CD8-positive, alpha-beta memory T cell (primary cell): ENCODE results near the gene PLD6. TPM values are rescaled to one million over a fixed set of nuclear protein-coding genes. Genes with fewer than 3 reads are reported as not detected.

Experiments
- CTCF ChIA-PET: fragments of 350-600 bp; sonication (Branson Sonifier 250); formaldehyde crosslinking; loops from one replicate; lab custom pipeline; 2021; ENCODE audit warnings: antibody characterized with exemption; lab: Charles Lee
- POLR2A ChIA-PET: fragments of 350-600 bp; sonication (Branson Sonifier 250); formaldehyde crosslinking; loops from one replicate; lab custom pipeline; 2021; ENCODE audit warnings: antibody characterized with exemption; lab: Charles Lee
- DNase-seq, 5 donors: peaks; one replicate each; pipeline versions ENCODE4 v3.0.0 to v3.0.0-alpha.2; 2020 to 2022; ENCODE audit warnings: mixed read lengths in 1 of 5
- H3K27ac ChIP-seq: one replicate; pipeline ENCODE4 v1.7.0; 2013; ENCODE audit warnings: low read depth, mild to moderate bottlenecking, low read length, moderate library complexity
- H3K27me3 ChIP-seq: 2 replicates; pipeline ENCODE4 v1.7.0; 2013; ENCODE audit warnings: low read length, mild to moderate bottlenecking; ENCODE audit not compliant: insufficient read depth, poor library complexity, severe bottlenecking
- H3K36me3 ChIP-seq: 2 replicates; pipeline ENCODE4 v1.7.0; 2013; ENCODE audit warnings: mild to moderate bottlenecking, low read length, moderate library complexity; ENCODE audit not compliant: insufficient read depth
- H3K4me1 ChIP-seq: 2 replicates; pipeline ENCODE4 v1.7.0; 2013; ENCODE audit warnings: mild to moderate bottlenecking, low read length, moderate library complexity; ENCODE audit not compliant: insufficient read depth
- H3K4me3 ChIP-seq: 2 replicates; pipeline ENCODE4 v1.7.0; 2013; ENCODE audit warnings: mild to moderate bottlenecking, low read length
- H3K9me3 ChIP-seq: 2 replicates; pipeline ENCODE4 v1.7.0; 2013; ENCODE audit warnings: mild to moderate bottlenecking, low read length
- H3K27ac Mint-ChIP-seq, 8 donors: one replicate each; pipeline ENCODE4 v1.8.0; 2020 to 2021; ENCODE audit warnings: mixed read lengths in 8 of 8, mild to moderate bottlenecking in 6 of 8, inconsistent platforms in 3 of 8, moderate library complexity in 3 of 8
- H3K27me3 Mint-ChIP-seq, 2 donors: one replicate each; pipeline ENCODE4 v1.8.0; 2020 to 2021; ENCODE audit warnings: mixed read lengths in 2 of 2, mild to moderate bottlenecking in 1 of 2, moderate library complexity in 1 of 2
- H3K36me3 Mint-ChIP-seq, 3 donors: one replicate each; pipeline ENCODE4 v1.8.0; 2020 to 2021; ENCODE audit warnings: mixed read lengths in 3 of 3, inconsistent platforms in 1 of 3, mild to moderate bottlenecking in 1 of 3
- H3K4me1 Mint-ChIP-seq, 3 donors: one replicate each; pipeline ENCODE4 v1.8.0; 2020 to 2021; ENCODE audit warnings: mixed read lengths in 3 of 3, inconsistent platforms in 1 of 3, mild to moderate bottlenecking in 1 of 3
- H3K4me3 Mint-ChIP-seq, 7 donors: one replicate each; pipeline ENCODE4 v1.8.0; 2020 to 2021; ENCODE audit warnings: mixed read lengths in 7 of 7, mild to moderate bottlenecking in 6 of 7, moderate library complexity in 4 of 7, inconsistent platforms in 2 of 7
- H3K9me3 Mint-ChIP-seq, 5 donors: one replicate each; pipeline ENCODE4 v1.8.0; 2020 to 2022; ENCODE audit warnings: mixed read lengths in 5 of 5, mild to moderate bottlenecking in 3 of 5, moderate library complexity in 2 of 5, inconsistent platforms in 1 of 5
- polyA plus RNA-seq: library from polyadenylated mRNA; unstranded; fragments of 300-500 nt; fragmentation: Illumina TruSeq; gene quantifications from one replicate; pipeline ENCODE4 v1.2.3, GENCODE V29; 2021
- total RNA-seq, 2 experiments: library from RNA; stranded (reverse); gene quantifications; one replicate each; pipeline ENCODE4 v1.2.3, GENCODE V29; 2021

Gene PLD6
- total and polyA plus RNA-seq, 3 experiments from 2014 or later = 6.9 to 28.4 (median 26.5) TPM

DNA sequence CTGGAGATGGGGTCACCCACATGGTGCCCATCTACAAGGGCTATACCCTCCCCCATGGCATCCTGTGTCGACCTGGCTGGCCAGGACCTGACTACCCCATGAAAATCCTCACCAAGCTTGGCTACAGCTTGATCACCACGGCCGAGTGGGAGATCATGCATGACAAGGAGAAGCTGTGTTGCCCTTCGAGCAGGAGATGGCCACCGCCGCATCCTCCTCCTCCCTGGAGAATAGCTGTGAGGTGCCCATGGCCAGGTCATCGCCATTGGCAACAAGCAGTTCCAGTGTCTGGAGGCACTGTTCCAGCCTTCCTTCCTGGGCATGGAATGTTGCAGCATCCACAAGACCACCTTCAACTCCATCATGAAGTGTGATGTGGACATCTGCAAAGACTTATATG, 36.1 kb upstream of the PLD6 start:
- DNase-seq = no peak

DNA sequence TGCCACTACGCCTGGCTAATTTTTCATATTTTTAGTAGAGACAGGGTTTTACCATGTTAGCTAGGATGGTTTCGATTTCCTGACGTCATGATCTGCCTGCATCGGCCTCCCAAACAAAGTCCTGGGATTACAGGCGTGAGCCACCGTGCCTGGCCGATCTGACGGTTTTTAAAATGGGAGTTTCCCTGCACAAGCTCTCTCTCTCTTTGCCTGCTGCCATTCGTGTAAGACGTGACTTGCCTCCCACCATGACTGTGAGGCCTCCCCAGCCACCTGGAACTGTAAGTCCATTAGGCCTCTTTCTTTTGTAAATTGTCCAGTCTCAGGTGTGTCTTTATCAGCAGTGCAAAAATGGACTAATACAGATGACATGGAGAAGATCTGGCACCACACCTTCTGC, 35.5 kb upstream of the PLD6 start:
- H3K27me3 ChIP-seq = no peaks in the 10 kb centered on the region
- no peak overlapping the region for H3K27ac ChIP-seq
- H3K9me3 Mint-ChIP-seq = no peaks in the 10 kb centered on the region
- peaks cover 0 to 4% of the 10 kb centered on the region in 2 donors for H3K27me3 Mint-ChIP-seq
- CTCF ChIA-PET = no interaction called here
- no peaks in the 10 kb centered on the region for H3K9me3 ChIP-seq
- POLR2A ChIA-PET = no interaction called here
- peaks cover 4% of the 10 kb centered on the region for H3K36me3 ChIP-seq
- no peaks in the 10 kb centered on the region for H3K4me1 ChIP-seq
- H3K4me1 Mint-ChIP-seq = peaks cover 4 to 14% (median 6%) of the 10 kb centered on the region in 3 donors
- no peak overlapping the region for H3K27ac Mint-ChIP-seq
- no peak for DNase-seq
- H3K4me3 ChIP-seq = no peak overlapping the region
- peaks cover 0 to 18% (median 0%) of the 10 kb centered on the region in 3 donors for H3K36me3 Mint-ChIP-seq
- peak overlapping the region in 1 of 7 donors; percentile 67 for H3K4me3 Mint-ChIP-seq

More for the DNA sequence above, 36.1 kb upstream of the PLD6 start:
- no peaks in the 10 kb centered on the region for H3K27me3 ChIP-seq
- no peak overlapping the region for H3K4me3 ChIP-seq
- Mint-ChIP-seq H3K36me3 (peaks cover 0 to 18% (median under 1%) of the 10 kb centered on the region in 3 donors), H3K4me1 (peaks cover 4 to 12% (median 5%) of the 10 kb centered on the region in 3 donors), H3K27ac (peak overlapping the region in 2 of 8 donors; percentile 12 to 54), H3K9me3 (no peaks in the 10 kb centered on the region), H3K4me3 (no peak overlapping the region), H3K27me3 (peaks cover 0 to 3% of the 10 kb centered on the region in 2 donors)
- no peak overlapping the region for H3K27ac ChIP-seq
- peaks cover 10% of the 10 kb centered on the region for H3K36me3 ChIP-seq
- H3K9me3 ChIP-seq = no peaks in the 10 kb centered on the region
- CTCF ChIA-PET = no interaction called here
- POLR2A ChIA-PET = no interaction called here
- H3K4me1 ChIP-seq = no peaks in the 10 kb centered on the region

DNA sequence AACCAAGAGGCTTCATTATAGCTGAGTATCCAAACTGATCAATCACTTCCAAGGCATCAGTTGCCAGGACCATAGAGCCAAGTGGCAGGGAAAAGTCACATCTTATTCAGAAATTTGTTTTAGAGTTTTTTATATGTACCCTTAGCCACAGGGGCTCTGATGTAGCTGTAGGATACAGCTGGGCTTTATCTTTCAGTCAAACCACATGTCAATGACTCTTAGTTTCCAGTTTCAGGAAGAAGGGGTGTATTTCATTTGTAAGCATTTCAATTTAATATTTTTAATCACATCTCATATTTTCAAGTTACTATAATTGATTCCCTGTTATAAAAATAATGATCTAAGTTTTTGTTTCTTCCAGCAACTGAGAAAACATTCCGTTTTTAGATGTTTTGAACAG, 33.7 kb upstream of the PLD6 start:
- POLR2A ChIA-PET = no interaction called here
- Histone ChIP-seq H3K27me3 (no peaks in the 10 kb centered on the region), H3K36me3 (no peaks in the 10 kb centered on the region), H3K4me1 (peaks cover 14% of the 10 kb centered on the region), H3K27ac (no peak overlapping the region), H3K4me3 (no peak overlapping the region), H3K9me3 (no peaks in the 10 kb centered on the region)
- DNase-seq = no peak
- Mint-ChIP-seq H3K4me3 (peak overlapping the region in 4 of 7 donors; percentile 23 to 98 (median 94)), H3K27ac (peak overlapping the region in 1 of 8 donors; percentile 99), H3K4me1 (peaks cover 20 to 30% (median 22%) of the 10 kb centered on the region in 3 donors), H3K27me3 (peaks cover 0 to 4% of the 10 kb centered on the region in 2 donors), H3K9me3 (no peaks in the 10 kb centered on the region), H3K36me3 (peaks cover 0 to 14% (median 0%) of the 10 kb centered on the region in 3 donors)
- CTCF ChIA-PET = no interaction called here

- Mint-ChIP-seq H3K36me3 (peaks cover 0 to 20% (median 0%) of the 10 kb centered on the region in 3 donors), H3K27me3 (peaks cover 0 to 4% of the 10 kb centered on the region in 2 donors), H3K9me3 (no peaks in the 10 kb centered on the region), H3K27ac (peak within 1 kb of the TSS; percentile 97 to 99 (median 99)), H3K4me3 (peak within 1 kb of the TSS; percentile 90 to 98 (median 96)), H3K4me1 (peaks cover 20 to 40% (median 22%) of the 10 kb centered on the region in 3 donors)
- no peaks in the 10 kb centered on the region for H3K36me3 ChIP-seq
- peak within 1 kb of the TSS; percentile 99 for H3K27ac ChIP-seq
- POLR2A ChIA-PET = interaction anchor here (0.7 to 1.3 kb wide), 6 partner anchors 44 to 118 kb away, joined by 3 to 6 read pairs (median 4); partner anchors contain the start of gene COPS3
- DNase-seq = peak; percentile 89 to 92 (median 90)
- CTCF ChIA-PET = interaction anchor here (1.0 to 2.0 kb wide), 3 partner anchors 42 to 95 kb away, joined by 3 to 4 read pairs (median 3); partner anchors contain the start of gene COPS3
- peaks cover 14% of the 10 kb centered on the region for H3K4me1 ChIP-seq
- no peaks in the 10 kb centered on the region for H3K9me3 ChIP-seq
- peak within 1 kb of the TSS; percentile 92 for H3K4me3 ChIP-seq
- no peaks in the 10 kb centered on the region for H3K27me3 ChIP-seq
Observed at GRCh38 chr17:17237026-17237799, 31.1 kb upstream of the PLD6 start, which contains the start of gene FLCN. Gene FLCN, minus strand, starts transcription at chr17:17237168. Its CDS starts 9,031 bp downstream, at chr17:17228137.

DNA sequence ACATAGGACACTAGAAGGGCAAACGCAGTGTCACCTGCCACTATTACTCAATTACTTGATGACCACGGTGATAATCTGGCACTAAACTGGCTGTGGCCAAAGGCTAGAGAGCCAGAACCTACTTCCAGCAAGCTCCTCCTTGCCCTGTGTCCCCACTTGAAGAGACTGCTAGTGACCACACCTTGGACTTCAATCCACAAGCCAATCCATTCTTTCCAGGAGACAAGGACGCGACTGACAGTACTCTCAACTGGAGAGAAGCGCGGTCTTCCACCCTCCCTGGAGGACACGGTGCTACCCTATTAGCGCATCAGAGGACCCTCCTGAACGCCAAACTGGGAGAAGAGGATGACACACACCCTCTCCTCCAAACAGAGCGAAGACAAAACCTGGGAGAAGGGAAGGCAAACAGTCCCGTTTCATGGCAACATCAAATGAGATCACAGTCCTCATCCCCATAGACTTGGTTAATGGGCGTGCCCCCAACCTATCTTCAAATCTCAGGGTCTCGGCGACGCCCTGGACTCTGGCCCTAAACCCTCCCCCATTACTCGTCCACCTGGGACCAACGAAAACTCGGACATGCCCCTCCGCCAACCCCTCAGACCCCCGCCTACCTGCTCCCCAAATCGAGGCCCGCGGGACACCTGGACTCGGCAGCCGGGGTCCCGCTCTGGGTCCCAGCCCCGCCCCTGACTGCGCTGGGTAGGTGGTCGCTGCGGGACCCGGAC, 30.3 kb upstream of the PLD6 start:
- Mint-ChIP-seq H3K4me1 (peaks cover 20 to 40% (median 22%) of the 10 kb centered on the region in 3 donors), H3K27ac (peak overlapping the region; percentile 97 to 99 (median 99)), H3K9me3 (no peaks in the 10 kb centered on the region), H3K4me3 (peak overlapping the region; percentile 90 to 98 (median 96)), H3K36me3 (peaks cover 0 to 28% (median 3%) of the 10 kb centered on the region in 3 donors), H3K27me3 (peaks cover 0 to 4% of the 10 kb centered on the region in 2 donors)
- Histone ChIP-seq H3K9me3 (no peaks in the 10 kb centered on the region), H3K4me3 (peak overlapping the region; percentile 92), H3K27me3 (no peaks in the 10 kb centered on the region), H3K36me3 (no peaks in the 10 kb centered on the region), H3K27ac (peak overlapping the region; percentile 99), H3K4me1 (peaks cover 14% of the 10 kb centered on the region)
- CTCF ChIA-PET = interaction anchor here (1.0 to 2.0 kb wide), 2 partner anchors 43 to 44 kb away, joined by 3 to 4 read pairs; partner anchors contain the start of gene COPS3
- POLR2A ChIA-PET = interaction anchor here (0.7 to 1.3 kb wide), 6 partner anchors 45 to 117 kb away, joined by 3 to 6 read pairs (median 4); partner anchors contain the start of gene COPS3
- DNase-seq = peak in 1 of 5 donors; percentile 2

GRCh38 chr17:17235212-17236174, 29.4 kb upstream of the PLD6 start:
- Mint-ChIP-seq H3K4me1 (peaks cover 20 to 40% (median 22%) of the 10 kb centered on the region in 3 donors), H3K27me3 (peaks cover 0 to 4% of the 10 kb centered on the region in 2 donors), H3K36me3 (peaks cover 0 to 35% (median 5%) of the 10 kb centered on the region in 3 donors), H3K27ac (peak overlapping the region; percentile 97 to 99 (median 99)), H3K9me3 (no peaks in the 10 kb centered on the region), H3K4me3 (peak overlapping the region; percentile 90 to 98 (median 96))
- ChIA-PET CTCF (interaction anchor here (0.7 kb wide), 2 partner anchors 93 to 606 kb away, joined by 3 read pairs; no protein-coding TSS in a partner anchor), POLR2A (interaction anchor here (0.5 kb wide), 1 partner anchor 32 kb away, joined by 3 read pairs; no protein-coding TSS in a partner anchor)
- Histone ChIP-seq H3K27ac (peak overlapping the region; percentile 99), H3K4me1 (peaks cover 14% of the 10 kb centered on the region), H3K36me3 (no peaks in the 10 kb centered on the region), H3K27me3 (no peaks in the 10 kb centered on the region), H3K9me3 (no peaks in the 10 kb centered on the region), H3K4me3 (peak overlapping the region; percentile 92)
- DNase-seq = no peak

- Histone ChIP-seq H3K9me3 (no peaks in the 10 kb centered on the region), H3K27me3 (no peaks in the 10 kb centered on the region), H3K4me3 (no peak overlapping the region), H3K4me1 (peaks cover 14% of the 10 kb centered on the region), H3K36me3 (peaks cover 18% of the 10 kb centered on the region), H3K27ac (no peak overlapping the region)
- CTCF ChIA-PET = interaction anchor here (1.0 kb wide), 1 partner anchor 29 kb away, joined by 4 read pairs; no protein-coding TSS in a partner anchor
- H3K9me3 Mint-ChIP-seq = no peaks in the 10 kb centered on the region
- peaks cover 0 to 61% (median 11%) of the 10 kb centered on the region in 3 donors for H3K36me3 Mint-ChIP-seq
- DNase-seq = no peak
- POLR2A ChIA-PET = no interaction called here
- no peak overlapping the region for H3K4me3 Mint-ChIP-seq
- peak overlapping the region in 2 of 8 donors; percentile 70 to 74 for H3K27ac Mint-ChIP-seq
- H3K27me3 Mint-ChIP-seq = peaks cover 0 to 1% of the 10 kb centered on the region in 2 donors
- peaks cover 16 to 28% (median 17%) of the 10 kb centered on the region in 3 donors for H3K4me1 Mint-ChIP-seq
Observed at GRCh38 chr17:17232303-17232621, 26.1 kb upstream of the PLD6 start.
